A673 (cell line): ENCODE data around the gene MISP3. TPM values are rescaled to one million over a fixed set of nuclear protein-coding genes. Genes with fewer than 3 reads are reported as not detected.

Experiments
- BruUV-seq: library from RNA; stranded (reverse); fragments of 400-500 nt; replicated peaks from 2 replicates; lab custom pipeline; 2021; lab: Mats Ljungman, UMichigan
- CTCF ChIA-PET: fragments of 300-600 bp; sonication (Branson Sonifier 250); formaldehyde crosslinking; loops from one replicate; lab custom pipeline; 2022; ENCODE audit warnings: antibody characterized with exemption; lab: Charles Lee
- POLR2A ChIA-PET: fragments of 300-600 bp; sonication (Branson Sonifier 250); formaldehyde crosslinking; loops from one replicate; lab custom pipeline; 2022; ENCODE audit warnings: antibody characterized with exemption; ENCODE audit not compliant: low non-redundant PET; lab: Charles Lee
- DNase-seq: peaks from one replicate; pipeline ENCODE4 v3.0.0-alpha.2; 2015; ENCODE audit warnings: low spot score
- H3K27ac ChIP-seq: fragments of 200-600 bp; sonication (generic); 2 replicates; pipeline ENCODE4 v1.5.1; 2016; ENCODE audit warnings: mixed run types, low read depth, mild to moderate bottlenecking, mixed read lengths, antibody characterized with exemption, low read length; ENCODE audit not compliant: poor library complexity, severe bottlenecking
- H3K27me3 ChIP-seq: fragments of 200-600 bp; sonication (generic); replicated peaks from 2 replicates; pipeline ENCODE4 v1.6.1; 2017; ENCODE audit warnings: mixed run types, low read depth, mild to moderate bottlenecking, mixed read lengths, antibody characterized with exemption, low read length; ENCODE audit not compliant: insufficient read depth, poor library complexity
- H3K36me3 ChIP-seq: fragments of 200-600 bp; sonication (generic); 2 replicates; pipeline ENCODE4 v1.6.1; 2016; ENCODE audit warnings: mixed run types, mild to moderate bottlenecking, mixed read lengths, antibody characterized with exemption, low read length; ENCODE audit not compliant: insufficient read depth, poor library complexity, severe bottlenecking
- H3K4me1 ChIP-seq: fragments of 200-600 bp; sonication (generic); 2 replicates; pipeline ENCODE4 v1.6.1; 2017; ENCODE audit warnings: mixed run types, mild to moderate bottlenecking, mixed read lengths, antibody characterized with exemption, low read length; ENCODE audit not compliant: insufficient read depth, poor library complexity, severe bottlenecking
- H3K4me3 ChIP-seq: fragments of 200-600 bp; sonication (generic); 2 replicates; pipeline ENCODE4 v1.5.1; 2016; ENCODE audit warnings: low read depth, mixed run types, mild to moderate bottlenecking, mixed read lengths, low read length; ENCODE audit not compliant: poor library complexity, severe bottlenecking
- H3K9me3 ChIP-seq: fragments of 200-600 bp; sonication (generic); 2 replicates; pipeline ENCODE4 v1.6.1; 2016; ENCODE audit warnings: mixed run types, low read depth, mild to moderate bottlenecking, mixed read lengths, antibody characterized with exemption, low read length; ENCODE audit not compliant: poor library complexity, severe bottlenecking
- EZH2 ChIP-seq: fragments of 200-600 bp; sonication (generic); IDR thresholded peaks from 2 replicates; pipeline ENCODE4 v1.6.1; 2017; ENCODE audit warnings: borderline replicate concordance, low read depth, mild to moderate bottlenecking, mixed read lengths, antibody characterized with exemption, low read length; ENCODE audit not compliant: poor library complexity, severe bottlenecking
- intact Hi-C: fragments of 100-400 bp; cut with micrococcal nuclease; formaldehyde crosslinking; loops from one replicate; pipeline ENCODE4 v1.10.0; 2022; ENCODE audit not compliant: unreplicated experiment
- total RNA-seq: library from RNA; stranded (reverse); gene quantifications from 2 replicates; pipeline ENCODE4 v1.2.3, GENCODE V29; 2021
- TF ChIP-seq, protein P1 (sequence below): fragments of 300-800, 200-600 bp; sonication (generic); conservative IDR thresholded peaks from 2 replicates; pipeline ENCODE4 v1.5.1; 2017; ENCODE audit warnings: low read depth, mild to moderate bottlenecking, antibody characterized with exemption, low read length, moderate library complexity, mixed read lengths

MISP3 gene
- total RNA-seq, 1 experiment from 2014 or later, result 0.26 TPM

DNA sequence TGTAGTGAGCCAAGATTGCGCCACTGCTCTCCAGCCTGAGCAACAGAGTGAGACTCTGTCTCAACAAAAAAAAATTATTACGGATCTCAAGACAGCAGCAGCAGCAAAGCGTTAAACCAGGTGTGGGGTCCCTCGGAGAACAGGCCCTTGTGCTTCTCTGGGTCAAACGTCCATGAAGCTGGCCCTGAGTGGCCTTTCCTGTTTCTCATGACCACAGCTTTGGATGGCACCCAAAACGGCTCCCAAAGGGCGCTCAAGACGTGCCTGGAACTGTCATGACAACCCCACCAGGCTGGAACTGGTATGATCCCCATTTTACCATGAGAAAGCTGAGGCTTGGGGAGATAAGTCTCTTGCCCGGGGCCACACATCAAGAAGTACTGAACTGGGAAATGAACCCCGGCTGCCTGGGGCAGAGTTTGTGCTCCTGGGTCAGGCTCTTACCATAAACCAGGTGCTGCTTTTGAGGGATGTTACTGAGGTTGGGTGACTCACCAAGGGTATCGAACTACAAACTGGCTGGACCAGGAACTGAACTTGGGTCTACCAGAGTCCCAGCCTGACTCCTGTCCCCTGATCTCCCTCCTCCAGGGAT, 29.6 kb downstream of the MISP3 start:
- no peaks in the 10 kb centered on the region for H3K4me1 ChIP-seq
- H3K9me3 ChIP-seq, result no peaks in the 10 kb centered on the region
- POLR2A ChIA-PET, result no interaction called here
- CTCF ChIA-PET, result interaction anchor here (0.6 kb wide), 2 partner anchors 14 to 58 kb away, joined by 3 to 9 read pairs; no protein-coding TSS in a partner anchor
- no peaks in the 10 kb centered on the region for H3K27me3 ChIP-seq
- TF ChIP-seq, protein P1, sequence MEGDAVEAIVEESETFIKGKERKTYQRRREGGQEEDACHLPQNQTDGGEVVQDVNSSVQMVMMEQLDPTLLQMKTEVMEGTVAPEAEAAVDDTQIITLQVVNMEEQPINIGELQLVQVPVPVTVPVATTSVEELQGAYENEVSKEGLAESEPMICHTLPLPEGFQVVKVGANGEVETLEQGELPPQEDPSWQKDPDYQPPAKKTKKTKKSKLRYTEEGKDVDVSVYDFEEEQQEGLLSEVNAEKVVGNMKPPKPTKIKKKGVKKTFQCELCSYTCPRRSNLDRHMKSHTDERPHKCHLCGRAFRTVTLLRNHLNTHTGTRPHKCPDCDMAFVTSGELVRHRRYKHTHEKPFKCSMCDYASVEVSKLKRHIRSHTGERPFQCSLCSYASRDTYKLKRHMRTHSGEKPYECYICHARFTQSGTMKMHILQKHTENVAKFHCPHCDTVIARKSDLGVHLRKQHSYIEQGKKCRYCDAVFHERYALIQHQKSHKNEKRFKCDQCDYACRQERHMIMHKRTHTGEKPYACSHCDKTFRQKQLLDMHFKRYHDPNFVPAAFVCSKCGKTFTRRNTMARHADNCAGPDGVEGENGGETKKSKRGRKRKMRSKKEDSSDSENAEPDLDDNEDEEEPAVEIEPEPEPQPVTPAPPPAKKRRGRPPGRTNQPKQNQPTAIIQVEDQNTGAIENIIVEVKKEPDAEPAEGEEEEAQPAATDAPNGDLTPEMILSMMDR, result no peak
- TF ChIP-seq EZH2, result no peak
- no peak overlapping the region for H3K27ac ChIP-seq
- H3K4me3 ChIP-seq, result no peak overlapping the region
- BruUV-seq, result no TSS peak
- intact Hi-C loops, result no loop called here
- DNase-seq, result no peak
- H3K36me3 ChIP-seq, result peaks cover 6% of the 10 kb centered on the region

DNA sequence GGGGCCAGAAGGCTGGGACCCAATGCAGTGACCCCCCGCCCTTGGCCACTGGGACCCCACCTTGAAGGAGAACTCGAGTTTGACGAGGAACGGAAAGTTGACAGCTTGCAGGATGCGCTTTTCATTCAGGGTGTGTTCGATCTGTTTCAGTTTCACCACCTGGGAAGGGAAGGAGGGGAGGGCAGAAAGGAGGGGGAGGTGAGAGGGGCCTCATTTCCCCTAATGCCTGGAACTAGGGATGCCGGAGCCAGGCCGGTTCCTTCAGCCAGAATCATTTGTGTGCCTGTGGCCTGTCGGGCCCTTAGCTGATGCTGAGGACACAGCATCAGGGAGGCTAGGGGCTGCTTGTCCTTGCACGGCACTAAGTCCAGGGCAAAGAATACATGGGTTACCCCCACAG, 30.2 kb downstream of the MISP3 start:
- POLR2A ChIA-PET, result no interaction called here
- CTCF ChIA-PET, result interaction anchor here (0.6 kb wide), 2 partner anchors 13 to 58 kb away, joined by 3 to 9 read pairs; no protein-coding TSS in a partner anchor
- no peak overlapping the region for H3K27ac ChIP-seq
- H3K9me3 ChIP-seq, result no peaks in the 10 kb centered on the region
- no peaks in the 10 kb centered on the region for H3K27me3 ChIP-seq
- no TSS peak for BruUV-seq
- H3K4me3 ChIP-seq, result no peak overlapping the region
- no peaks in the 10 kb centered on the region for H3K4me1 ChIP-seq
- TF ChIP-seq, protein P1, result no peak
- TF ChIP-seq EZH2, result no peak
- no peak for DNase-seq
- H3K36me3 ChIP-seq, result peaks cover 4% of the 10 kb centered on the region
- intact Hi-C loops, result no loop called here

DNA sequence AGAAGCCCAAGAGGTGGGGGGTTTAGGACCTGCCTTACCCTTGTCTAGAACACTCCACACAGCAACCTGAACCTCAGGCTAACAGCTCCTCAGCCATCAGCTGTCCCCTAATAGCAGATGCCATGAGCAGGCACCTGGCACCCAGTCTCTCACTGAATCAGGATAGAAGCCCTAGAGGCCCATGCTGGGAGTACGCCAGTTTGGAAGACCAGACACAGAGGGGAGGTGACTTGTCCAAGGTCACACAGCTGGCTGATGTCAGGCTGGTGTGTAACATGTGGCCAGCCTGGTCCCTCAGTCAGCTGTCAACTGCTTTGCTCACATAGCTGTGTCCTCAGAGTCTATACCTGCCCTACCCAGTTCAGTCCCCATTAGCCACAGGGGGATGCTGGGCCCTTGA, 30.7 kb downstream of the MISP3 start:
- no peaks in the 10 kb centered on the region for H3K27me3 ChIP-seq
- H3K9me3 ChIP-seq, result no peaks in the 10 kb centered on the region
- H3K4me1 ChIP-seq, result no peaks in the 10 kb centered on the region
- no peak for DNase-seq
- CTCF ChIA-PET, result no interaction called here
- TF ChIP-seq EZH2, result no peak
- TF ChIP-seq, protein P1, result no peak
- H3K4me3 ChIP-seq, result no peak overlapping the region
- H3K36me3 ChIP-seq, result peaks cover 4% of the 10 kb centered on the region
- intact Hi-C loops, result no loop called here
- no peak overlapping the region for H3K27ac ChIP-seq
- no TSS peak for BruUV-seq
- POLR2A ChIA-PET, result no interaction called here
